Measurements from ENCODE around the gene DPF3. TPM values are rescaled to one million over a fixed set of nuclear protein-coding genes. Genes with fewer than 3 reads are reported as not detected.

The DPF3 gene
- polyA plus RNA-seq, 6 donors from 2014 or later: 4.2 to 9.0 (median 6.1) TPM

- H3K4me3 Mint-ChIP-seq: peak overlapping the region in 2 of 8 donors; percentile 17 to 52
- H3K4me1 Mint-ChIP-seq: peaks cover 26 to 41% (median 36%) of the 10 kb centered on the region in 3 donors
Measured at GRCh38 chr14:72816287-72816686, 77.6 kb downstream of the DPF3 start.

DNA sequence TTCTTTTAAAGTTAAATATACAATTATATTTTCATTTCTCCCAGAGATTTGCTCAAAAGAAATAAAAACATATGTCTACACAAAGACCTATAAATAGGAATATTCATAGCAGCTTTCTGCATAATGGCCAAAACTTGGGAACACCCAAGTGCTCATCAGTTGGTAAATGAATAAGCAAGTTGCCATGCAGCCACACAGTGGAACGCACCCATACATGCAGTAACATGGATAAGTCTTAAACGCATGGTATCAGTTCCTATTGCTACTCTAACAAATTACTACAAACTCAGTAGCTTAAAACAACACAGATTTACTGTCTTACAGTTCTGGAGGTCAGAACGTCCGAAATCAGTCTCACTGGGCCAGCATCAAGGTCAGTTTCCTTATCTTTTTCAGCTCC lies 78.5 kb downstream of the DPF3 start:
- Mint-ChIP-seq H3K27ac (no peak overlapping the region), H3K4me1 (peaks cover 32 to 43% (median 41%) of the 10 kb centered on the region in 3 donors), H3K27me3 (no peaks in the 10 kb centered on the region), H3K9me3 (peaks cover 0 to 12% (median 7%) of the 10 kb centered on the region in 7 donors), H3K36me3 (peaks cover 0 to 6% of the 10 kb centered on the region in 2 donors), H3K4me3 (no peak overlapping the region)
- no peak for ATAC-seq (ENCODE audit: low read depth in 2 of 2)
- no peak for DNase-seq

More at GRCh38 chr14:72816287-72816686, 77.6 kb downstream of the DPF3 start:
- peaks cover 0 to 6% of the 10 kb centered on the region in 2 donors for H3K36me3 Mint-ChIP-seq
- no peaks in the 10 kb centered on the region for H3K27me3 Mint-ChIP-seq
- DNase-seq (no peak), ATAC-seq (ENCODE audit: low read depth in 2 of 2) (no peak)
- peaks cover 0 to 12% (median 7%) of the 10 kb centered on the region in 7 donors for H3K9me3 Mint-ChIP-seq
- H3K27ac Mint-ChIP-seq: peak overlapping the region in 3 of 6 donors; percentile 65 to 73 (median 71)

DNA sequence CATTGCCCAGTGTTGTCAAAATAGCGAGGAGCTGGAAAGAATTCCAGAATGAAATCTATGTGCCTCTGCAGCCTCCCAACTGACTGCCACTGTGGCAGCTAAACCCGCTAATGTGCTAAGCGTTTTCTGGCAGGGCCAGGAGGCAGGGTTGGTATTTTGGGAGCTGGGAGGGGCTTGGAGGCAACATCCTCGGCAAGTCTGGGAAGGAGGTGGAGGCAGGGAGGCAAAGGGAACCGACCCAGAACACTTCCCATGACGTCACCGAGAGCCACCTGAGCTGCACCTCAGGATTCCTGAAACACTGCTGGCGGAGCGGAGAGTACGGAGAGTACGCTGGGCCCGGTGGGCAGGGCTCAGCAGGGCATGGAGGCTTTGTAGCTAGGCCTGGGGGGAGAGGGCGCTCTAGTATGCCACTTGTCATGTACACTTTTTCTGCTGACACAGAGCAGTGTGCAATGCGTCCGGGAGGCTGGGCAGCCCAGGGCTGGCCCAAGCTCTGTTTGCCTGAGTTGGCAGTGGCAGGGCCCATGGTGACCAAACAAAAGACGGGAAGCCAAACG lies 81.5 kb downstream of the DPF3 start:
- H3K36me3 Mint-ChIP-seq: peaks cover 0 to 5% of the 10 kb centered on the region in 2 donors
- H3K27ac Mint-ChIP-seq: peak overlapping the region in 2 of 6 donors; percentile 28 to 58
- no peaks in the 10 kb centered on the region for H3K9me3 Mint-ChIP-seq
- H3K27me3 Mint-ChIP-seq: no peaks in the 10 kb centered on the region
- peaks cover 37 to 67% (median 45%) of the 10 kb centered on the region in 3 donors for H3K4me1 Mint-ChIP-seq
- DNase-seq (no peak), ATAC-seq (ENCODE audit: low read depth in 2 of 2) (no peak)
- H3K4me3 Mint-ChIP-seq: peak overlapping the region in 1 of 8 donors; percentile 20

GRCh38 chr14:72810201-72810600 lies 83.7 kb downstream of the DPF3 start:
- H3K4me3 Mint-ChIP-seq: peak overlapping the region in 1 of 8 donors; percentile 12
- H3K27me3 Mint-ChIP-seq: no peaks in the 10 kb centered on the region
- ATAC-seq (ENCODE audit: low read depth in 2 of 2): peak; percentile 21 to 30
- H3K27ac Mint-ChIP-seq: peak overlapping the region in 2 of 6 donors; percentile 73 to 77
- DNase-seq: no peak
- H3K4me1 Mint-ChIP-seq: peaks cover 21 to 49% (median 31%) of the 10 kb centered on the region in 3 donors
- H3K9me3 Mint-ChIP-seq: no peaks in the 10 kb centered on the region
- H3K36me3 Mint-ChIP-seq: peaks cover 10 to 14% of the 10 kb centered on the region in 2 donors

DNA sequence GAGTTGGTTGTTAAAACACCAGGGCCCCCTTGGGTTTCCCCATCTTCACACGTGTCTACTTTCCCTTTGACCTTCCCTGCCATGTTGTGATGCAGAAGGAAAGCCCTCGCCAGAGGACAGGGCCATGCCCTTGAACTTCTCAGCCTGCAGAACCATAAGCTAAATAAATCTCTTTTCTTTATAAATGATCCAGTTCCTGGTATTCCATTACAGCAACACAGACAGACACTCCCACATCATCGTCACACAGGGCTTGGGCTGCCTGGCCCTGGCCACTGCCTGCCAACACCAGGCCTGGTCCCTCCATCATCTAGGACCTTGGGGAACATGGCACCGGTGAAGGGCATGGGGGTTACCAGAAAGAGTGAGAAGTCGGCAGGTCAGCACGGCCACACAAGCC lies 84.8 kb downstream of the DPF3 start:
- Mint-ChIP-seq H3K9me3 (no peaks in the 10 kb centered on the region), H3K27ac (peak overlapping the region in 3 of 6 donors; percentile 44 to 60 (median 45)), H3K4me1 (peaks cover 21 to 53% (median 31%) of the 10 kb centered on the region in 3 donors), H3K27me3 (no peaks in the 10 kb centered on the region), H3K4me3 (no peak overlapping the region), H3K36me3 (peaks cover 10 to 17% of the 10 kb centered on the region in 2 donors)
- no peak for ATAC-seq (ENCODE audit: low read depth in 2 of 2)
- no peak for DNase-seq

DNA sequence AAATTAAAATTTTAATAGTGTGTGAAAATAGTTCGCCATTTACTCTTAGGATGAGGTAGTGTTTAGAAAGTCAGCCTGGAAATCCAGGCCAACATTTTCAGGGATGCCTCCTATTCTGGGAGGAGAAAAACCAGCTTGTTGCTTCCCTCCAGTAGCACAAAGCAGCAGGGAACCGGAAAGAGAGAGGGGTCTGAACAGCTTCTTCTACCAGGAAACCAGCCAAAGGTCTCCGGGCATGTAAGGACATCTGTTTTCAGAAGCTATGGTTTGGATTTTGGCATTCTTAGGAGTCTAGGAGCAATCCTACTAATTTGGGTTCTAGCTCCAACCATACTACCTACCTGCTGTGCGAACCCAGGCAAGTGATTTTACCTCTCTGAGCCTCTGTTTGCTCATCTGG lies 85.3 kb downstream of the DPF3 start:
- ATAC-seq (ENCODE audit: low read depth in 2 of 2) (no peak), DNase-seq (no peak)
- Mint-ChIP-seq H3K9me3 (no peaks in the 10 kb centered on the region), H3K27ac (peak overlapping the region in 1 of 6 donors; percentile 75), H3K4me3 (no peak overlapping the region), H3K27me3 (no peaks in the 10 kb centered on the region), H3K36me3 (peaks cover 10 to 22% of the 10 kb centered on the region in 2 donors), H3K4me1 (peaks cover 21 to 53% (median 31%) of the 10 kb centered on the region in 3 donors)

DNA sequence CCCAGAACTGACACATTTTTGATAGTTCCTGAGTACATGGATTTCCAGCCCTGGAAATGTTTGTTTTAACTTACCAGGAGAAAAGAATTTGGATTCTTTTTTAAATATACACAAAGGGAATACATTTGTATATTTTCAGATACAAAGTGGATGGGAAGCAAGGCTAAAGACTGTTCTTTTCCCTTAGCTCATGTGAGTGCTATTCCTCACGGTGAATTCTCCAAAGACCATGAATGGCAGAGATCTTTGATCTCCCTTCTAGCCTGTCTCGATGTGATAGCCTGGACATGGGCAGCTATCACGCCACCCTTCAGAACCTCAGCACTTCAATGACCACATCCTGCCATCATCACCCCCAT lies 91.3 kb downstream of the DPF3 start:
- H3K36me3 Mint-ChIP-seq: peaks cover 10 to 24% of the 10 kb centered on the region in 2 donors

GRCh38 chr14:72801836-72802587 lies 91.9 kb downstream of the DPF3 start:
- no peak overlapping the region for H3K27ac Mint-ChIP-seq
- H3K27me3 Mint-ChIP-seq: no peaks in the 10 kb centered on the region
- H3K9me3 Mint-ChIP-seq: peaks cover 0 to 4% (median 0%) of the 10 kb centered on the region in 7 donors
- peaks cover 9 to 23% (median 10%) of the 10 kb centered on the region in 3 donors for H3K4me1 Mint-ChIP-seq
- peaks cover 10 to 23% of the 10 kb centered on the region in 2 donors for H3K36me3 Mint-ChIP-seq
- no peak for DNase-seq
- no peak for ATAC-seq (ENCODE audit: low read depth in 2 of 2)
- H3K4me3 Mint-ChIP-seq: no peak overlapping the region

More for the DNA sequence above, 91.3 kb downstream of the DPF3 start:
- H3K4me3 Mint-ChIP-seq: no peak overlapping the region
- H3K4me1 Mint-ChIP-seq: peaks cover 9 to 24% (median 10%) of the 10 kb centered on the region in 3 donors
- peaks cover 0 to 4% (median 0%) of the 10 kb centered on the region in 7 donors for H3K9me3 Mint-ChIP-seq
- H3K27ac Mint-ChIP-seq: peak overlapping the region in 2 of 6 donors; percentile 71 to 88
- H3K27me3 Mint-ChIP-seq: no peaks in the 10 kb centered on the region
- DNase-seq (no peak), ATAC-seq (ENCODE audit: low read depth in 2 of 2) (no peak)

GRCh38 chr14:72801381-72801812 lies 92.5 kb downstream of the DPF3 start:
- H3K27ac Mint-ChIP-seq: peak overlapping the region in 1 of 6 donors; percentile 62
- DNase-seq (no peak), ATAC-seq (ENCODE audit: low read depth in 2 of 2) (no peak)
- no peak overlapping the region for H3K4me3 Mint-ChIP-seq
- H3K9me3 Mint-ChIP-seq: peaks cover 0 to 4% (median 0%) of the 10 kb centered on the region in 7 donors
- peaks cover 9 to 23% (median 10%) of the 10 kb centered on the region in 3 donors for H3K4me1 Mint-ChIP-seq
- peaks cover 7 to 20% of the 10 kb centered on the region in 2 donors for H3K36me3 Mint-ChIP-seq
- H3K27me3 Mint-ChIP-seq: no peaks in the 10 kb centered on the region

GRCh38 chr14:72800848-72801370 lies 93.0 kb downstream of the DPF3 start:
- Mint-ChIP-seq H3K27me3 (no peaks in the 10 kb centered on the region), H3K27ac (peak overlapping the region in 1 of 6 donors; percentile 63), H3K9me3 (peaks cover 0 to 4% (median 0%) of the 10 kb centered on the region in 7 donors), H3K4me3 (no peak overlapping the region), H3K36me3 (peaks cover 2 to 15% of the 10 kb centered on the region in 2 donors), H3K4me1 (peaks cover 9 to 23% (median 10%) of the 10 kb centered on the region in 3 donors)
- DNase-seq: no peak
- ATAC-seq (ENCODE audit: low read depth in 2 of 2): no peak

- DNase-seq (no peak), ATAC-seq (ENCODE audit: low read depth in 2 of 2) (no peak)
- H3K9me3 Mint-ChIP-seq: peaks cover 0 to 4% (median 0%) of the 10 kb centered on the region in 7 donors
- peak overlapping the region in 1 of 8 donors; percentile 1 for H3K4me3 Mint-ChIP-seq
- no peaks in the 10 kb centered on the region for H3K27me3 Mint-ChIP-seq
- peaks cover 9 to 23% (median 10%) of the 10 kb centered on the region in 3 donors for H3K4me1 Mint-ChIP-seq
- H3K27ac Mint-ChIP-seq: peak overlapping the region in 1 of 6 donors; percentile 63
- H3K36me3 Mint-ChIP-seq: peaks cover 0 to 14% of the 10 kb centered on the region in 2 donors
Measured at GRCh38 chr14:72800296-72800695, 93.6 kb downstream of the DPF3 start.

DNA sequence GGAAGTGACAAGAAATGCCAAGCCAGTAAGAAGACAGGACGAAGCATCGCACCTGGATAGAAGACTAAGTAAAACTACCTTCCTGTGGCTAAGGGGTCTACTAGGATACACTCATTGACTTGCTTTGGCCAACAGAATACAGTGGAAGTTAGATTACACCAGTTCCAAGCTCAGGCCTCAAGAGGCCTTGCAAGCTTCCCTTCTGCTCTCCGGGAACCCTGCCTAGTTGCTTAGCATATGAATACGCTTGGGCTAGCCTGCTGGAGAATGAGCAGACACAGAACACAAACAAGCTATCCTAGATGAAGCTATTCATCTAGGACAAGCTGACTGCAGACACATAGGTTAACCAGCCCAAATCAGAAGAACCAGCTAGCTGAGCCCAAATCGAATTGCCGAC lies 97.0 kb downstream of the DPF3 start:
- H3K36me3 Mint-ChIP-seq: peaks cover 0 to 8% of the 10 kb centered on the region in 2 donors
- no peaks in the 10 kb centered on the region for H3K27me3 Mint-ChIP-seq
- H3K9me3 Mint-ChIP-seq: peaks cover 0 to 4% (median 0%) of the 10 kb centered on the region in 7 donors
- ATAC-seq (ENCODE audit: low read depth in 2 of 2): no peak
- peaks cover 26 to 27% (median 26%) of the 10 kb centered on the region in 3 donors for H3K4me1 Mint-ChIP-seq
- no peak overlapping the region for H3K27ac Mint-ChIP-seq
- DNase-seq: no peak
- H3K4me3 Mint-ChIP-seq: no peak overlapping the region

DNA sequence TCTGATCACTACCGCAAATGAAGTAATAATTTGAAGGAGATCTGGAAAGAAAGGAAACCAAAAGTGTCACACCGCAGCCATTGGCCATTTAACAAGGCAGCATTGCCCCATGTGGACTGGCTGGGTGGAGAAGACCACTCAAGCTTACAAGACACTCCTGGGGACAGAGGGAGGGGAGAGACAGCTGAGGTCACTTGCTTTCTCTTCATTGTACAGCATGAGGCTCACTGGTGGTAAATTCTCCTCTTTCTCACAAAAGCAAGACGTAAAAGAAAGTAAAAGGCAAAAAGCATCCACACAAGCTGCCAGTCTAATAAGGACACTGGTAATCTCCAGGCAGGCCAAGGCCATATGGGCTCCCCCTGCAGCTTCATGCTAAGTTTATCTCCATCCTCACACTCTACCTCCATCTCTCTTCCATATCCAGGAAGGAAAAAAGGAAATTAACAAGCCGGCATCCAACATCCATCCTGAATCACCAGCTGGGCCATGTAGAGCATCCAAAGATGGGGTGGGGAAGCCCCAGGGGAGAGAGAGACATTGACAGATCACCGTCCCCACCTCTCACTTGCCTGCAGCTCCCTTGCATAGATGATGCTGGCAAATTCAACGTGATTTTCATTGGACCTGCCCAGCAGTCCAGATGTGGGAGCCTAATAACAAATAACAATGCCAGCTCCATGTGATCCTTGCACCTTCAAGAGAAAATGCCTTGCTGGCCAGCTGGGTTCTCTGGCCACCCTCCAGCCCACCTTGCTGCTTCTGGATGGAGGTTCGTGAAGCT lies 100.6 kb downstream of the DPF3 start:
- Mint-ChIP-seq H3K27ac (peak overlapping the region in 2 of 6 donors; percentile 32 to 91), H3K4me3 (no peak overlapping the region), H3K9me3 (no peaks in the 10 kb centered on the region), H3K36me3 (peaks cover 0 to 8% of the 10 kb centered on the region in 2 donors), H3K4me1 (peaks cover 45 to 47% (median 45%) of the 10 kb centered on the region in 3 donors), H3K27me3 (no peaks in the 10 kb centered on the region)
- no peak for DNase-seq
- no peak for ATAC-seq (ENCODE audit: low read depth in 2 of 2)

Data from naive B cell (primary cell).